GM23248 (cell line): ENCODE results near the gene CCL18.
"Not testable (repeated sequence)": the region's sequence is repeated elsewhere in the genome, so short reads cannot be mapped to it uniquely, and the experiment has no call there.

ENCODE experiments used
- EZH2 ChIP-seq: fragments of 200-600 bp; sonication (generic); IDR thresholded peaks from 2 replicates; pipeline ENCODE4 v1.6.1; 2018; ENCODE audit warnings: antibody characterized with exemption, mild to moderate bottlenecking; ENCODE audit not compliant: insufficient read depth, poor library complexity, severe bottlenecking
- EZH2phosphoT487 ChIP-seq: fragments of 200-600 bp; sonication (generic); IDR thresholded peaks from 2 replicates; pipeline ENCODE4 v1.6.1; 2018; ENCODE audit warnings: antibody characterized with exemption, moderate library complexity, mild to moderate bottlenecking, low read depth; ENCODE audit not compliant: insufficient read depth

DNA sequence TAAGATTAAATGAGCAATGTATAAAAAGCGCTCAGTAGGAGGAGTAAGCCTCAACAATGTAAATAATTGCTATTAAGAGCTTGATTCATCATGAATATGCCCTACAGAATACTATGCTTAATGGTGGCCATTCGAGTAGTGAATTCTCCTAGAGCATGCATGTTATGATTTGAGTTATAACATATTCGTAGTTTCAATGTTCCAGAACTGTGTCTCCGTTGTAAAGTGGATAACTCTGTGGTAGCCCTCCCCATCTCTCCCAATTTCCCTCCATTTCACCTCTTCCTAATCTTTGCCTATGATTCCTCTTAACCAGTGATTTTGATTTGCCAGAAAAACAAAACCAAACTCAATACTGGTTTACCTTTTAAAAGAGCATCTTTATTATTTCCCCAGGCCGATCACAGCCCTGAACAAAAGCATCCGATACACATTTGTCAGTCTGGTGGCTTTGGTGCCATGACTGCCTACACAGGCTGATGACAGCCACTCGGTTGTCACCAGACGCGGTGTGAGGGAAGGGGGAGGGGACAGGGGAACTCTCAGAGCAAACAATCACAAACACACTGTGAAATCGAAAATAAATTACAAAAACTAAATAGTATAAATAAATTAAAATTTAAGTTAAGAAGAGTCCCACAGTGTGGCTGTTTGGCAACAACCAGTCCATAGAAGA, 24.0 kb downstream of the CCL18 start:
- not testable (repeated sequence) for TF ChIP-seq EZH2, EZH2phosphoT487
